OCI-LY7 (cell line): Measurements from ENCODE around the gene KRT6A. TPM values are rescaled to one million over a fixed set of nuclear protein-coding genes. Genes with fewer than 3 reads are reported as not detected.
"Not testable (repeated sequence)": the region's sequence is repeated elsewhere in the genome, so short reads cannot be mapped to it uniquely, and the experiment has no call there.

Source experiments
- BruUV-seq: library from RNA; stranded (reverse); fragments of 400-500 nt; replicated peaks from 2 replicates; lab custom pipeline; 2021; lab: Mats Ljungman, UMichigan
- CTCF ChIA-PET: fragments of 300-600 bp; sonication (Branson Sonifier 250); formaldehyde crosslinking; loops from one replicate; lab custom pipeline; 2022; ENCODE audit warnings: antibody characterized with exemption; ENCODE audit not compliant: unreplicated experiment; lab: Charles Lee
- POLR2A ChIA-PET: fragments of 300-600 bp; sonication (Branson Sonifier 250); formaldehyde crosslinking; loops from one replicate; lab custom pipeline; 2022; ENCODE audit warnings: antibody characterized with exemption; lab: Charles Lee
- DNase-seq: peaks from one replicate; pipeline ENCODE4 v3.0.0-alpha.2; 2015; ENCODE audit warnings: low spot score
- H2AFZ ChIP-seq: fragments of 200-600 bp; sonication (generic), shearing (Covaris generic); 2 replicates; pipeline ENCODE4 v1.6.1; 2014; ENCODE audit warnings: mild to moderate bottlenecking, antibody characterized with exemption, low read length, moderate library complexity
- H3K27ac ChIP-seq: fragments of 200-600 bp; sonication (generic); 2 replicates; pipeline ENCODE4 v1.5.1; 2014; ENCODE audit warnings: mixed run types, low read depth, mild to moderate bottlenecking, moderate library complexity, low read length, inconsistent platforms; ENCODE audit not compliant: poor library complexity, severe bottlenecking
- H3K36me3 ChIP-seq: fragments of 200-600 bp; sonication (generic); 2 replicates; pipeline ENCODE4 v1.6.1; 2014; ENCODE audit warnings: mild to moderate bottlenecking, antibody characterized with exemption, low read length, moderate library complexity, mixed read lengths; ENCODE audit not compliant: insufficient read depth
- H3K4me1 ChIP-seq: fragments of 200-600 bp; sonication (generic); 2 replicates; pipeline ENCODE4 v1.5.1; 2014; ENCODE audit warnings: mild to moderate bottlenecking, low read length; ENCODE audit not compliant: insufficient read depth, poor library complexity, severe bottlenecking
- H3K4me2 ChIP-seq: fragments of 200-600 bp; sonication (generic); 2 replicates; pipeline ENCODE4 v1.6.1; 2014; ENCODE audit warnings: mild to moderate bottlenecking, low read length
- H3K4me3 ChIP-seq: fragments of 200-600 bp; sonication (generic); 2 replicates; pipeline ENCODE4 v1.5.1; 2014; ENCODE audit warnings: mild to moderate bottlenecking, low read depth, low read length; ENCODE audit not compliant: poor library complexity, severe bottlenecking
- H3K79me2 ChIP-seq: fragments of 200-600 bp; sonication (generic); 2 replicates; pipeline ENCODE4 v1.6.1; 2016; ENCODE audit warnings: low read depth, mild to moderate bottlenecking, low read length, moderate library complexity, mixed read lengths; ENCODE audit not compliant: insufficient read depth
- H3K9me2 ChIP-seq: fragments of 200-600 bp; sonication (generic); 2 replicates; pipeline ENCODE4 v1.6.1; 2016; ENCODE audit warnings: mild to moderate bottlenecking, low read length, mixed read lengths; ENCODE audit not compliant: insufficient read depth
- H3K9me3 ChIP-seq: fragments of 200-600 bp; sonication (generic); 2 replicates; pipeline ENCODE4 v1.6.1; 2014; ENCODE audit warnings: mild to moderate bottlenecking, mixed run types, low read length, mixed read lengths
- H4K20me1 ChIP-seq: fragments of 200-600 bp; sonication (generic); 2 replicates; pipeline ENCODE4 v1.6.1; 2014; ENCODE audit warnings: mild to moderate bottlenecking, antibody characterized with exemption, low read length, moderate library complexity, mixed read lengths; ENCODE audit not compliant: insufficient read depth
- CTCF ChIP-seq: fragments of 200-600 bp; sonication (generic); conservative IDR thresholded peaks from 2 replicates; pipeline ENCODE4 v1.5.1; 2014; ENCODE audit warnings: mild to moderate bottlenecking, antibody characterized with exemption, low read length, moderate library complexity, mixed read lengths
- EZH2phosphoT487 ChIP-seq: fragments of 200-600 bp; sonication (generic); IDR thresholded peaks from 2 replicates; pipeline ENCODE4 v1.6.1; 2018; ENCODE audit warnings: low read depth, borderline replicate concordance, mild to moderate bottlenecking, mixed run types, antibody characterized with exemption, low read length, moderate library complexity, mixed read lengths
- intact Hi-C: fragments of 100-400 bp; cut with micrococcal nuclease; formaldehyde crosslinking; loops from one replicate; pipeline ENCODE4 v1.10.0; 2022; ENCODE audit not compliant: unreplicated experiment
- total RNA-seq, 2 experiments: library from RNA; depleted of rRNA in 1 of 2; stranded (reverse); fragments of >200 nt in 1 of 2; shearing (Covaris generic) in 1 of 2; gene quantifications; 2 replicates each; pipeline ENCODE4 v1.2.3, GENCODE V29; 2014 to 2022

KRT6A gene
- total RNA-seq, 2 experiments from 2014 or later, result 0.74 TPM; not detected in 1

GRCh38 chr12:52494100-52494499, 1.0 kb upstream of the KRT6A start:
- H3K36me3 ChIP-seq, result no peaks in the 10 kb centered on the region
- no peaks in the 10 kb centered on the region for H3K9me3 ChIP-seq
- peaks cover 21% of the 10 kb centered on the region for H3K4me1 ChIP-seq
- no peaks in the 10 kb centered on the region for H4K20me1 ChIP-seq
- no peak for TF ChIP-seq CTCF
- no peak for TF ChIP-seq EZH2phosphoT487
- no peak overlapping the region for H3K4me2 ChIP-seq
- no peak overlapping the region for H3K4me3 ChIP-seq
- no peak overlapping the region for H2AFZ ChIP-seq
- DNase-seq, result no peak
- BruUV-seq, result no TSS peak
- intact Hi-C loops, result no loop called here
- no peaks in the 10 kb centered on the region for H3K79me2 ChIP-seq
- POLR2A ChIA-PET, result no interaction called here
- H3K27ac ChIP-seq, result no peak overlapping the region
- H3K9me2 ChIP-seq, result no peaks in the 10 kb centered on the region
- CTCF ChIA-PET, result no interaction called here

GRCh38 chr12:52492405-52492804, 652 bp downstream of the KRT6A start:
- intact Hi-C loops, H3K9me2 ChIP-seq, H3K4me3 ChIP-seq, H3K9me3 ChIP-seq, H3K36me3 ChIP-seq, CTCF ChIA-PET, H4K20me1 ChIP-seq, POLR2A ChIA-PET, H3K79me2 ChIP-seq, H2AFZ ChIP-seq, H3K27ac ChIP-seq, BruUV-seq, H3K4me2 ChIP-seq, DNase-seq: not testable (repeated sequence)
- H3K4me1 ChIP-seq, result peaks cover 21% of the 10 kb centered on the region

- H2AFZ ChIP-seq, H3K9me3 ChIP-seq, intact Hi-C loops, H3K36me3 ChIP-seq, H3K4me2 ChIP-seq, H3K27ac ChIP-seq, H3K79me2 ChIP-seq, DNase-seq, H3K9me2 ChIP-seq, H4K20me1 ChIP-seq, CTCF ChIA-PET, POLR2A ChIA-PET, H3K4me3 ChIP-seq, BruUV-seq: not testable (repeated sequence)
- peaks cover 15% of the 10 kb centered on the region for H3K4me1 ChIP-seq
These were observed 1.6 kb downstream of the KRT6A start for GRCh38 chr12:52491495-52491894.

- Histone ChIP-seq H3K9me2 (no peaks in the 10 kb centered on the region), H3K36me3 (no peaks in the 10 kb centered on the region), H3K9me3 (0 out of 2 replicates have a peak, but pooled peaks cover 3% of the 10 kb centered on the region), H3K79me2 (no peaks in the 10 kb centered on the region), H3K4me1 (no peaks in the 10 kb centered on the region), H4K20me1 (no peaks in the 10 kb centered on the region), H3K4me2 (no peak overlapping the region), H3K27ac (no peak overlapping the region), H2AFZ (no peak overlapping the region), H3K4me3 (no peak overlapping the region)
- BruUV-seq, result no TSS peak
- no peak for DNase-seq
- CTCF ChIA-PET, result no interaction called here
- intact Hi-C loops, result no loop called here
- TF ChIP-seq EZH2phosphoT487 (no peak), CTCF (no peak)
- POLR2A ChIA-PET, result no interaction called here
These were observed 4.3 kb downstream of the KRT6A start for GRCh38 chr12:52488736-52489135.

- H3K27ac ChIP-seq, H3K9me3 ChIP-seq, DNase-seq, intact Hi-C loops, BruUV-seq, H4K20me1 ChIP-seq, CTCF ChIA-PET, H3K4me2 ChIP-seq, H3K4me1 ChIP-seq, H3K4me3 ChIP-seq, H3K9me2 ChIP-seq, H2AFZ ChIP-seq, H3K36me3 ChIP-seq, H3K79me2 ChIP-seq, POLR2A ChIA-PET: not testable (repeated sequence)
These were observed 5.2 kb downstream of the KRT6A start for GRCh38 chr12:52487744-52488443.
